Measurements from ENCODE around the gene RAI14. TPM values are rescaled to one million over a fixed set of nuclear protein-coding genes. Genes with fewer than 3 reads are reported as not detected.
"Not testable (repeated sequence)": the region's sequence is repeated elsewhere in the genome, so short reads cannot be mapped to it uniquely, and the experiment has no call there.

Gene RAI14
- total RNA-seq, 2 experiments from 2014 or later: 7.9 to 9.0 TPM

- no peaks in the 10 kb centered on the region for H3K9me3 Mint-ChIP-seq
- no peak overlapping the region for H3K4me3 Mint-ChIP-seq
- no peak overlapping the region for H3K27ac Mint-ChIP-seq
- DNase-seq: no peak
- H3K27me3 Mint-ChIP-seq: no peaks in the 10 kb centered on the region
- H3K4me1 Mint-ChIP-seq: peaks cover 20% of the 10 kb centered on the region
- H3K36me3 Mint-ChIP-seq: no peaks in the 10 kb centered on the region
These were observed 39.3 kb downstream of the RAI14 start for GRCh38 chr5:34695275-34696027.

- H3K36me3 Mint-ChIP-seq: no peaks in the 10 kb centered on the region
- no peaks in the 10 kb centered on the region for H3K9me3 Mint-ChIP-seq
- H3K27me3 Mint-ChIP-seq: no peaks in the 10 kb centered on the region
- peaks cover 20% of the 10 kb centered on the region for H3K4me1 Mint-ChIP-seq
- H3K4me3 Mint-ChIP-seq: no peak overlapping the region
- no peak for DNase-seq
- no peak overlapping the region for H3K27ac Mint-ChIP-seq
These were observed 41.4 kb downstream of the RAI14 start for GRCh38 chr5:34697308-34698108.

GRCh38 chr5:34698109-34698419 is 41.9 kb downstream of the RAI14 start:
- no peak for DNase-seq
- Mint-ChIP-seq H3K27me3 (no peaks in the 10 kb centered on the region), H3K4me3 (no peak overlapping the region), H3K9me3 (no peaks in the 10 kb centered on the region), H3K4me1 (peaks cover 20% of the 10 kb centered on the region), H3K27ac (no peak overlapping the region), H3K36me3 (no peaks in the 10 kb centered on the region)

GRCh38 chr5:34698754-34699153 is 42.6 kb downstream of the RAI14 start:
- H3K36me3 Mint-ChIP-seq: no peaks in the 10 kb centered on the region
- H3K9me3 Mint-ChIP-seq: no peaks in the 10 kb centered on the region
- no peak for DNase-seq
- no peak overlapping the region for H3K4me3 Mint-ChIP-seq
- H3K27ac Mint-ChIP-seq: no peak overlapping the region
- peaks cover 17% of the 10 kb centered on the region for H3K4me1 Mint-ChIP-seq
- no peaks in the 10 kb centered on the region for H3K27me3 Mint-ChIP-seq

- Mint-ChIP-seq H3K4me1 (peaks cover 11% of the 10 kb centered on the region), H3K27ac (no peak overlapping the region), H3K36me3 (no peaks in the 10 kb centered on the region), H3K9me3 (no peaks in the 10 kb centered on the region), H3K27me3 (no peaks in the 10 kb centered on the region), H3K4me3 (no peak overlapping the region)
- no peak for DNase-seq
These were observed 43.3 kb downstream of the RAI14 start for GRCh38 chr5:34699155-34700077.

- Mint-ChIP-seq H3K9me3 (no peaks in the 10 kb centered on the region), H3K27ac (no peak overlapping the region), H3K4me3 (no peak overlapping the region), H3K36me3 (no peaks in the 10 kb centered on the region), H3K27me3 (no peaks in the 10 kb centered on the region), H3K4me1 (peaks cover 4% of the 10 kb centered on the region)
- DNase-seq: no peak
These were observed 43.9 kb downstream of the RAI14 start for GRCh38 chr5:34700078-34700452.

- not testable (repeated sequence) for H3K27ac Mint-ChIP-seq, H3K27me3 Mint-ChIP-seq, H3K4me1 Mint-ChIP-seq, H3K36me3 Mint-ChIP-seq, DNase-seq, H3K9me3 Mint-ChIP-seq, H3K4me3 Mint-ChIP-seq
These were observed 45.3 kb downstream of the RAI14 start for GRCh38 chr5:34701442-34701841.

GRCh38 chr5:34703767-34704713 is 47.9 kb downstream of the RAI14 start:
- Mint-ChIP-seq H3K27ac (no peak overlapping the region), H3K36me3 (no peaks in the 10 kb centered on the region)

GRCh38 chr5:34706084-34706483 is 50.0 kb downstream of the RAI14 start:
- H3K27me3 Mint-ChIP-seq: no peaks in the 10 kb centered on the region
- DNase-seq: no peak

More at GRCh38 chr5:34703767-34704713, 47.9 kb downstream of the RAI14 start:
- Mint-ChIP-seq H3K4me3 (no peak overlapping the region), H3K4me1 (no peaks in the 10 kb centered on the region), H3K27me3 (no peaks in the 10 kb centered on the region), H3K9me3 (no peaks in the 10 kb centered on the region)
- DNase-seq: no peak

GRCh38 chr5:34707451-34708107 is 51.5 kb downstream of the RAI14 start:
- no peak overlapping the region for H3K27ac Mint-ChIP-seq

More at GRCh38 chr5:34706084-34706483, 50.0 kb downstream of the RAI14 start:
- H3K4me3 Mint-ChIP-seq: no peak overlapping the region
- H3K4me1 Mint-ChIP-seq: no peaks in the 10 kb centered on the region
- H3K9me3 Mint-ChIP-seq: no peaks in the 10 kb centered on the region
- H3K36me3 Mint-ChIP-seq: no peaks in the 10 kb centered on the region
- H3K27ac Mint-ChIP-seq: no peak overlapping the region

GRCh38 chr5:34708777-34709176 is 52.6 kb downstream of the RAI14 start:
- no peaks in the 10 kb centered on the region for H3K36me3 Mint-ChIP-seq

More at GRCh38 chr5:34707451-34708107, 51.5 kb downstream of the RAI14 start:
- H3K27me3 Mint-ChIP-seq: no peaks in the 10 kb centered on the region
- no peaks in the 10 kb centered on the region for H3K4me1 Mint-ChIP-seq
- no peak overlapping the region for H3K4me3 Mint-ChIP-seq
- H3K9me3 Mint-ChIP-seq: no peaks in the 10 kb centered on the region
- H3K36me3 Mint-ChIP-seq: no peaks in the 10 kb centered on the region
- DNase-seq: no peak

GRCh38 chr5:34709861-34710673 is 53.9 kb downstream of the RAI14 start:
- no peak for DNase-seq
- no peaks in the 10 kb centered on the region for H3K27me3 Mint-ChIP-seq
- no peaks in the 10 kb centered on the region for H3K9me3 Mint-ChIP-seq
- H3K4me3 Mint-ChIP-seq: no peak overlapping the region
- no peaks in the 10 kb centered on the region for H3K36me3 Mint-ChIP-seq
- no peak overlapping the region for H3K27ac Mint-ChIP-seq
- H3K4me1 Mint-ChIP-seq: no peaks in the 10 kb centered on the region

More at GRCh38 chr5:34708777-34709176, 52.6 kb downstream of the RAI14 start:
- Mint-ChIP-seq H3K9me3 (no peaks in the 10 kb centered on the region), H3K4me1 (no peaks in the 10 kb centered on the region), H3K4me3 (no peak overlapping the region), H3K27me3 (no peaks in the 10 kb centered on the region), H3K27ac (no peak overlapping the region)
- DNase-seq: no peak

- Mint-ChIP-seq H3K9me3 (no peaks in the 10 kb centered on the region), H3K4me1 (no peaks in the 10 kb centered on the region), H3K36me3 (no peaks in the 10 kb centered on the region), H3K4me3 (no peak overlapping the region), H3K27me3 (peaks cover 13% of the 10 kb centered on the region), H3K27ac (no peak overlapping the region)
- DNase-seq: no peak
These were observed 56.4 kb downstream of the RAI14 start for GRCh38 chr5:34712565-34712964.

All from activated naive CD8-positive, alpha-beta T cell treated with anti-CD3 and anti-CD28 coated beads for 36 hours (primary cell).